ENCODE measurements around the gene MIER2. TPM values are rescaled to one million over a fixed set of nuclear protein-coding genes. Genes with fewer than 3 reads are reported as not detected.

Gene MIER2
- total RNA-seq, 1 donor from 2014 or later, result 39.4 TPM

DNA sequence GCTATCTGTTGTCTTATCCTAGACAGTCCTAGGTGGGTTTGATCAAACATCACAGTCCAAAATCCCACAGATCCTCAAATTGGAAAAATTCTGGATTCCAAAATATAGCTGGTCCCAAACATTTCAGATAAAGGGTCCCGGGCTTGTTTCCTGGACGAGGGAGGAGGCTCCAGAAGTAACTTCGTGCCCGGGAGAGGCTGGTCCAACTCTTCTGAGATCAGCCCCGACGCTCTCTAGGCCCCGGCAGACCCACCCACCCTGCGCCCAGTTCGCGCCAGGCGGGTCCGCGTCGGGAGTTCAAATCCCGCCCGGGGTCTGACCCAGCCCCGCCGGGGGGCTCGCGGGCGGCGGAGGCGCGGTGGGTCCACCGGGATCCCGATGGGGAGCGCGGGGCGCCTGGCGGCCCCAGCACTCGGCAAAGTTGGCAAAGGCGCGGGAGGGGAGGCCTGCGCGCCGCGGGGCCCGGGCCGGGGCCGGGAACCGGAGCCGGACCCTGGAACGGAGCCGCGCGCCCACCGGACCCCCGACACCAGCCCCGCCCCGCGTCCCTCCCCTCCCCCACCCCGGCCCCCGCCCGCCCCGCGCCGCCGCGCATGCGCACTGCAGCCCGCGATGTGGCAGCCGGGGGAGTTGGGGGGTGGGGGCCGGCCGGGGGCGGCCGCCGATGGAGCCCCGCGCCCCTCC lies 513 bp downstream of the MIER2 start:
- intact Hi-C loops (cut with DNase I), result no loop called here
- H3K9me3 ChIP-seq, result no peaks in the 10 kb centered on the region
- TF ChIP-seq, protein P1, sequence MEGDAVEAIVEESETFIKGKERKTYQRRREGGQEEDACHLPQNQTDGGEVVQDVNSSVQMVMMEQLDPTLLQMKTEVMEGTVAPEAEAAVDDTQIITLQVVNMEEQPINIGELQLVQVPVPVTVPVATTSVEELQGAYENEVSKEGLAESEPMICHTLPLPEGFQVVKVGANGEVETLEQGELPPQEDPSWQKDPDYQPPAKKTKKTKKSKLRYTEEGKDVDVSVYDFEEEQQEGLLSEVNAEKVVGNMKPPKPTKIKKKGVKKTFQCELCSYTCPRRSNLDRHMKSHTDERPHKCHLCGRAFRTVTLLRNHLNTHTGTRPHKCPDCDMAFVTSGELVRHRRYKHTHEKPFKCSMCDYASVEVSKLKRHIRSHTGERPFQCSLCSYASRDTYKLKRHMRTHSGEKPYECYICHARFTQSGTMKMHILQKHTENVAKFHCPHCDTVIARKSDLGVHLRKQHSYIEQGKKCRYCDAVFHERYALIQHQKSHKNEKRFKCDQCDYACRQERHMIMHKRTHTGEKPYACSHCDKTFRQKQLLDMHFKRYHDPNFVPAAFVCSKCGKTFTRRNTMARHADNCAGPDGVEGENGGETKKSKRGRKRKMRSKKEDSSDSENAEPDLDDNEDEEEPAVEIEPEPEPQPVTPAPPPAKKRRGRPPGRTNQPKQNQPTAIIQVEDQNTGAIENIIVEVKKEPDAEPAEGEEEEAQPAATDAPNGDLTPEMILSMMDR (IDR thresholded peaks at IDR 0.05), result no peak
- H3K36me3 ChIP-seq, result peaks cover 2% of the 10 kb centered on the region
- ATAC-seq, result peak; percentile 13 to 28
- H3K4me1 ChIP-seq, result peaks cover 38% of the 10 kb centered on the region
- H3K4me3 ChIP-seq, result peak overlapping the region; percentile 84
- peak overlapping the region; percentile 82 for H3K27ac ChIP-seq
- DNase-seq, result no peak
- no peaks in the 10 kb centered on the region for H3K27me3 ChIP-seq (ENCODE audit: low read depth)

DNA sequence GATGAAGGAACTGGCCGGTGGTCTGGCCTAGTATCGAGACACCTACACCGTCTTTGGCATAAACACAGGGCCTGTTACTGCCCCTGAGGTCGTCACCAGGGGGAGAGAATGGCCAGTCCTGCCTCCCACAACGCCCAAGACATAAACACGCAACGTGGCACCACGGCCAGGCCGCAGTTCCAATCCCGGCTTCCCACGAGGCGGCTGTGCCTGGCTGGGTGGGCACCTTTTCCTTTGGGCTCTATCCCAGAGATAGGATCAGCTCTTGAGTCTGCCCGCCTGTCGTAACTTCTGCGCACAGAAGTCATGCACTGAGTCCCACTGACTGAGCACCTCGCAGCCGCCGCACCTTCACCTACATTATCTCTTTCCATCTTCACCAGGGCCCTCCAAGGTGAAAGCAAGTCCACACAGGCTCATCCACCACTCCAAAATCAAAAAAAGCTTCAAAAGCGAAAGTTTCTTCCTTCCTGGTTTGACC lies 1.1 kb downstream of the MIER2 start:
- no peaks in the 10 kb centered on the region for H3K9me3 ChIP-seq
- intact Hi-C loops (cut with DNase I), result no loop called here
- H3K27me3 ChIP-seq (ENCODE audit: low read depth), result no peaks in the 10 kb centered on the region
- peak overlapping the region; percentile 84 for H3K4me3 ChIP-seq
- DNase-seq (no peak), ATAC-seq (no peak)
- H3K4me1 ChIP-seq, result peaks cover 40% of the 10 kb centered on the region
- TF ChIP-seq, protein P1 (IDR thresholded peaks at IDR 0.05), result no peak
- peak overlapping the region; percentile 82 for H3K27ac ChIP-seq
- peaks cover 2% of the 10 kb centered on the region for H3K36me3 ChIP-seq

- peaks cover 2% of the 10 kb centered on the region for H3K36me3 ChIP-seq
- peak overlapping the region; percentile 82 for H3K27ac ChIP-seq
- ATAC-seq, result peak; percentile 46 to 58
- H3K4me3 ChIP-seq, result peak overlapping the region; percentile 84
- peak; percentile 78 for DNase-seq
- intact Hi-C loops (cut with DNase I), result no loop called here
- H3K9me3 ChIP-seq, result no peaks in the 10 kb centered on the region
- H3K27me3 ChIP-seq (ENCODE audit: low read depth), result no peaks in the 10 kb centered on the region
- TF ChIP-seq, protein P1 (IDR thresholded peaks at IDR 0.05), result no peak
- peaks cover 43% of the 10 kb centered on the region for H3K4me1 ChIP-seq
Measured at GRCh38 chr19:342801-343421, 1.7 kb downstream of the MIER2 start.

DNA sequence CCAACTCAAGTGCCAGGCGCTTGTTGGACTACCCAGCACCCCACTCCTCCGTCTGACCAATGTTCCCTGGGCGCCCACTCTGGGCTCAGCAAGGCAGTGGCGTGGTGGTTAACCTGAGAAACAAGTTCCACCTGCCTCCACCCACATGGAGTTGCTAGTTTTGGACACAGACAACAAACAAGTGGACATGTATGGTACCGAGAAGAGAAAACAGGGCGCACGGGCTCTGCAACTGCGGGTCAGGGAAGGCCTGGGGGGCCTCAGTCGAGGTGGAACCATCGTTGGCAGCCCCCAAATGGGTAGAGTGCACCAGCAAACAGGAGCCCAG lies 2.5 kb downstream of the MIER2 start:
- TF ChIP-seq, protein P1 (IDR thresholded peaks at IDR 0.05), result no peak
- Histone ChIP-seq H3K9me3 (no peaks in the 10 kb centered on the region), H3K4me3 (peak overlapping the region; percentile 84), H3K27ac (peak overlapping the region; percentile 66), H3K36me3 (peaks cover 2% of the 10 kb centered on the region), H3K4me1 (peaks cover 43% of the 10 kb centered on the region), H3K27me3 (ENCODE audit: low read depth) (no peaks in the 10 kb centered on the region)
- ATAC-seq (no peak), DNase-seq (no peak)
- intact Hi-C loops (cut with DNase I), result no loop called here

GRCh38 chr19:341386-342127 lies 3.0 kb downstream of the MIER2 start:
- Histone ChIP-seq H3K4me1 (peaks cover 43% of the 10 kb centered on the region), H3K27me3 (ENCODE audit: low read depth) (no peaks in the 10 kb centered on the region), H3K9me3 (no peaks in the 10 kb centered on the region), H3K4me3 (peak overlapping the region; percentile 84), H3K27ac (peak overlapping the region; percentile 66), H3K36me3 (peaks cover 2% of the 10 kb centered on the region)
- TF ChIP-seq, protein P1 (IDR thresholded peaks at IDR 0.05), result no peak
- intact Hi-C loops (cut with DNase I), result no loop called here
- ATAC-seq (no peak), DNase-seq (no peak)

All from lower lobe of right lung (tissue), 2 donors.